ENCODE measurements around the gene FOXJ3. TPM values are rescaled to one million over a fixed set of nuclear protein-coding genes. Genes with fewer than 3 reads are reported as not detected.

The FOXJ3 gene
- total and polyA plus RNA-seq, 2 donors (not counting 1 experiment from before 2014, with no cell fraction given): 15.4 to 76.4 TPM

GRCh38 chr1:42380586-42381279 is 45.7 kb upstream of the FOXJ3 start, which contains the start of gene RIMKLA:
Gene RIMKLA, plus strand, starts transcription at chr1:42380792. Its CDS starts 143 bp downstream, at chr1:42380935.
- Histone ChIP-seq H3K9ac (ENCODE audit: low read length) (peak within 1 kb of the TSS; percentile 54), H3K4me1 (ENCODE audit: control insufficient read depth in 2 of 2, insufficient read depth in 2 of 2, low read length in 2 of 2) (peaks cover 9 to 14% of the 10 kb centered on the region in 2 donors), H3K36me3 (replicated peaks in 1 of 2; ENCODE audit: control extremely low read depth in 1 of 2, control insufficient read depth in 1 of 2, extremely low read depth in 1 of 2, insufficient read depth in 2 of 2, low read length in 1 of 2) (no peaks in the 10 kb centered on the region), H3K79me2 (ENCODE audit: control insufficient read depth, insufficient read depth, low read length) (no peaks in the 10 kb centered on the region), H3K4me2 (replicated peaks; ENCODE audit: low read depth, low read length, poor library complexity, severe bottlenecking) (peak within 1 kb of the TSS; percentile 83), H2AFZ (ENCODE audit: insufficient read depth, low read depth, low read length, poor library complexity, severe bottlenecking) (peak within 1 kb of the TSS; percentile 72), H3K4me3 (ENCODE audit: control extremely low read depth in 1 of 5, extremely low read depth in 1 of 5, insufficient read depth in 1 of 5, low read depth in 2 of 5, low read length in 4 of 5) (peak within 1 kb of the TSS in 4 of 5 experiments; percentile 11 to 54 (median 44)), H3K9me3 (ENCODE audit: control extremely low read depth in 1 of 3, control insufficient read depth in 2 of 3, insufficient read depth in 1 of 3, low read length in 2 of 3) (no peaks in the 10 kb centered on the region), H4K20me1 (ENCODE audit: control insufficient read depth, insufficient read depth, low read length, poor library complexity, severe bottlenecking) (no peaks in the 10 kb centered on the region), H3K27me3 (replicated peaks in 1 of 4; ENCODE audit: control extremely low read depth in 1 of 4, control insufficient read depth in 3 of 4, insufficient read depth in 4 of 4, low read length in 3 of 4) (peaks cover 0 to 32% (median 26%) of the 10 kb centered on the region in 4 experiments), H3K27ac (ENCODE audit: low read length in 2 of 2) (no peak within 1 kb of the TSS)
- Mint-ChIP-seq H3K4me3 (peak within 1 kb of the TSS; percentile 84), H3K4me1 (peaks cover 11% of the 10 kb centered on the region), H3K27ac (no peak within 1 kb of the TSS), H3K9me3 (ENCODE audit: insufficient read depth) (no peaks in the 10 kb centered on the region), H3K27me3 (peaks cover 57% of the 10 kb centered on the region)
- ChIA-PET POLR2A (no interaction called here), CTCF (no interaction called here)
- ATAC-seq (ENCODE audit: low read depth) (peak; percentile 73), DNase-seq (peak; percentile 57)
- intact Hi-C loops (cut with micrococcal nuclease): no loop called here
- under 1% methylated on average over 101 of the region's 101 CpGs for WGBS (ENCODE audit: insufficient coverage)
- TF ChIP-seq, protein P1, sequence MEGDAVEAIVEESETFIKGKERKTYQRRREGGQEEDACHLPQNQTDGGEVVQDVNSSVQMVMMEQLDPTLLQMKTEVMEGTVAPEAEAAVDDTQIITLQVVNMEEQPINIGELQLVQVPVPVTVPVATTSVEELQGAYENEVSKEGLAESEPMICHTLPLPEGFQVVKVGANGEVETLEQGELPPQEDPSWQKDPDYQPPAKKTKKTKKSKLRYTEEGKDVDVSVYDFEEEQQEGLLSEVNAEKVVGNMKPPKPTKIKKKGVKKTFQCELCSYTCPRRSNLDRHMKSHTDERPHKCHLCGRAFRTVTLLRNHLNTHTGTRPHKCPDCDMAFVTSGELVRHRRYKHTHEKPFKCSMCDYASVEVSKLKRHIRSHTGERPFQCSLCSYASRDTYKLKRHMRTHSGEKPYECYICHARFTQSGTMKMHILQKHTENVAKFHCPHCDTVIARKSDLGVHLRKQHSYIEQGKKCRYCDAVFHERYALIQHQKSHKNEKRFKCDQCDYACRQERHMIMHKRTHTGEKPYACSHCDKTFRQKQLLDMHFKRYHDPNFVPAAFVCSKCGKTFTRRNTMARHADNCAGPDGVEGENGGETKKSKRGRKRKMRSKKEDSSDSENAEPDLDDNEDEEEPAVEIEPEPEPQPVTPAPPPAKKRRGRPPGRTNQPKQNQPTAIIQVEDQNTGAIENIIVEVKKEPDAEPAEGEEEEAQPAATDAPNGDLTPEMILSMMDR (IDR thresholded peaks at IDR 0.05): no peak
- no peak for TF ChIP-seq EZH2 (IDR thresholded peaks at IDR 0.05; ENCODE audit: borderline replicate concordance, insufficient read depth, low read depth, low read length, poor library complexity, severe bottlenecking)
